Natural killer cell (primary cell): ENCODE measurements around the gene NCK2. TPM values are rescaled to one million over a fixed set of nuclear protein-coding genes. Genes with fewer than 3 reads are reported as not detected.
A peak's percentile ranks its signal among the peaks of the same experiment; 100 is the strongest.

Source experiments
- ATAC-seq, 3 donors: fragments of 150-1000 bp in 2 of 3; fragments of 200-7000 bp in 1 of 3; cut with Tn5 transposase; 1 replicate in 1 of 3; 2 replicates in 2 of 3; pipeline ENCODE4 v1.10.0; 2021; ENCODE audit warnings: mild to moderate bottlenecking in 2 of 3, moderate library complexity in 2 of 3
- DNase-seq, 2 donors: peaks; one replicate each; pipeline versions ENCODE4 v3.0.0 to v3.0.0-alpha.2; 2013 to 2021; ENCODE audit warnings: mixed read lengths in 1 of 2
- H3K27ac ChIP-seq: one replicate; pipeline ENCODE4 v1.5.1; 2013; ENCODE audit warnings: mild to moderate bottlenecking, low read length
- H3K27me3 ChIP-seq: one replicate; pipeline ENCODE4 v1.6.1; 2013; ENCODE audit warnings: low read length; ENCODE audit not compliant: control insufficient read depth, insufficient read depth
- H3K36me3 ChIP-seq: one replicate; pipeline ENCODE4 v1.6.1; 2013; ENCODE audit warnings: low read length; ENCODE audit not compliant: control insufficient read depth, insufficient read depth
- H3K4me1 ChIP-seq: one replicate; pipeline ENCODE4 v1.6.1; 2013; ENCODE audit warnings: low read length; ENCODE audit not compliant: control insufficient read depth, insufficient read depth
- H3K4me3 ChIP-seq: one replicate; pipeline ENCODE4 v1.5.1; 2013; ENCODE audit warnings: low read length
- H3K9me3 ChIP-seq: one replicate; pipeline ENCODE4 v1.6.1; 2013; ENCODE audit warnings: low read length; ENCODE audit not compliant: control insufficient read depth, insufficient read depth
- H3K27ac Mint-ChIP-seq, 2 donors: one replicate each; pipeline ENCODE4 v1.8.0; 2022; ENCODE audit warnings: mild to moderate bottlenecking in 2 of 2, mixed read lengths in 2 of 2, moderate library complexity in 1 of 2
- H3K27me3 Mint-ChIP-seq, 2 donors: one replicate each; pipeline ENCODE4 v1.8.0; 2022; ENCODE audit warnings: low read depth in 2 of 2, mixed read lengths in 2 of 2
- H3K36me3 Mint-ChIP-seq: one replicate; pipeline ENCODE4 v1.8.0; 2022; ENCODE audit warnings: mixed read lengths
- H3K4me1 Mint-ChIP-seq, 2 donors: one replicate each; pipeline ENCODE4 v1.8.0; 2022; ENCODE audit warnings: mixed read lengths in 2 of 2
- H3K4me3 Mint-ChIP-seq: one replicate; pipeline ENCODE4 v1.8.0; 2022; ENCODE audit warnings: mild to moderate bottlenecking, moderate library complexity, mixed read lengths
- H3K9me3 Mint-ChIP-seq, 2 donors: one replicate each; pipeline ENCODE4 v1.8.0; 2022; ENCODE audit warnings: mixed read lengths in 2 of 2
- CTCF ChIP-seq: fragments of 200-600 bp; IDR thresholded peaks from one replicate; pipeline ENCODE4 v1.8.0; 2022; ENCODE audit warnings: antibody characterized with exemption
- WGBS: methylation state at CpG from one replicate; pipeline ENCODE4 v1.1.7; 2013; ENCODE audit warnings: missing lambda C conversion rate; ENCODE audit not compliant: insufficient coverage; 5-methylcytosine and 5-hydroxymethylcytosine counted together
- intact Hi-C: fragments of 100-400 bp; cut with micrococcal nuclease; formaldehyde crosslinking; loops from one replicate; pipeline ENCODE4 v1.14.2; 2022
- total RNA-seq, 4 donors: library from RNA; stranded (reverse); fragments of 120-200 nt in 1 of 4; gene quantifications; one replicate each; pipeline versions ENCODE4 v1.2.3 to v1.2.4, GENCODE V29; 2013 to 2022

NCK2 gene
- total RNA-seq, 3 donors from 2014 or later (not counting 1 experiment from before 2014, with no cell fraction given), result 34.1 to 50.8 (median 43.0) TPM

- no peak for TF ChIP-seq CTCF
- Mint-ChIP-seq H3K36me3 (no peaks in the 10 kb centered on the region), H3K9me3 (no peaks in the 10 kb centered on the region), H3K27me3 (no peaks in the 10 kb centered on the region), H3K4me3 (peak overlapping the region; percentile 7), H3K4me1 (peaks cover 45 to 49% of the 10 kb centered on the region in 2 donors), H3K27ac (peak overlapping the region; percentile 13 to 45)
- no peak for ATAC-seq
- intact Hi-C loops, result no loop called here
- no peak for DNase-seq
- Histone ChIP-seq H3K4me1 (peaks cover 31% of the 10 kb centered on the region), H3K36me3 (no peaks in the 10 kb centered on the region), H3K27ac (no peak overlapping the region), H3K9me3 (no peaks in the 10 kb centered on the region), H3K27me3 (no peaks in the 10 kb centered on the region), H3K4me3 (no peak overlapping the region)
- 83% methylated on average over 3 of the region's 3 CpGs for WGBS
These were observed 3.5 kb upstream of the NCK2 start for GRCh38 chr2:105741174-105741573.

- H3K4me1 Mint-ChIP-seq, result peaks cover 49 to 54% of the 10 kb centered on the region in 2 donors
- no peak overlapping the region for H3K4me3 Mint-ChIP-seq
- ATAC-seq (no peak), DNase-seq (no peak)
- no peaks in the 10 kb centered on the region for H3K27me3 Mint-ChIP-seq
- TF ChIP-seq CTCF, result no peak
- no peaks in the 10 kb centered on the region for H3K36me3 Mint-ChIP-seq
- no peaks in the 10 kb centered on the region for H3K9me3 Mint-ChIP-seq
- H3K27ac Mint-ChIP-seq, result peak overlapping the region; percentile 90 to 93
- Histone ChIP-seq H3K27me3 (no peaks in the 10 kb centered on the region), H3K4me3 (no peak overlapping the region), H3K27ac (no peak overlapping the region), H3K4me1 (peaks cover 34% of the 10 kb centered on the region), H3K9me3 (no peaks in the 10 kb centered on the region), H3K36me3 (no peaks in the 10 kb centered on the region)
- WGBS, result 91% methylated on average over 4 of the region's 4 CpGs
- intact Hi-C loops, result no loop called here
These were observed 3.1 kb upstream of the NCK2 start for GRCh38 chr2:105741617-105742016.

GRCh38 chr2:105744091-105744908 lies 412 bp upstream of the NCK2 start:
- peak; percentile 85 to 92 (median 90) for ATAC-seq
- no peak for TF ChIP-seq CTCF
- intact Hi-C loops, result no loop called here
- peaks cover 45% of the 10 kb centered on the region for H3K4me1 ChIP-seq
- H3K27me3 Mint-ChIP-seq, result no peaks in the 10 kb centered on the region
- no peaks in the 10 kb centered on the region for H3K27me3 ChIP-seq
- H3K9me3 Mint-ChIP-seq, result no peaks in the 10 kb centered on the region
- 4% methylated on average over 73 of the region's 75 CpGs for WGBS
- H3K36me3 ChIP-seq, result peaks cover 3% of the 10 kb centered on the region
- H3K36me3 Mint-ChIP-seq, result no peaks in the 10 kb centered on the region
- H3K4me3 Mint-ChIP-seq, result peak overlapping the region; percentile 94
- H3K4me1 Mint-ChIP-seq, result peaks cover 61 to 67% of the 10 kb centered on the region in 2 donors
- H3K27ac Mint-ChIP-seq, result peak overlapping the region; percentile 90 to 93
- peak overlapping the region; percentile 54 for H3K27ac ChIP-seq
- peak overlapping the region; percentile 41 for H3K4me3 ChIP-seq
- H3K9me3 ChIP-seq, result no peaks in the 10 kb centered on the region
- peak; percentile 65 to 85 for DNase-seq
